Lower lobe of right lung (tissue), 2 donors: ENCODE results near the gene TMEM9. TPM values are rescaled to one million over a fixed set of nuclear protein-coding genes. Genes with fewer than 3 reads are reported as not detected.

Source experiments
- ATAC-seq, 2 donors: fragments of 200-7000 bp; cut with Tn5 transposase; one replicate each; pipeline ENCODE4 v1.9.1; 2020 to 2022; ENCODE audit warnings: mild to moderate bottlenecking in 2 of 2, moderate library complexity in 2 of 2
- DNase-seq: peaks from one replicate; pipeline ENCODE4 v3.0.0-alpha.2; 2020
- H3K27ac ChIP-seq: fragments of 200-600 bp; one replicate; pipeline ENCODE4 v1.8.0; 2022
- H3K27me3 ChIP-seq: fragments of 200-600 bp; one replicate; pipeline ENCODE4 v1.8.0; 2022; ENCODE audit warnings: low read depth
- H3K36me3 ChIP-seq: fragments of 200-600 bp; one replicate; pipeline ENCODE4 v1.8.0; 2022; ENCODE audit warnings: mild to moderate bottlenecking
- H3K4me1 ChIP-seq: fragments of 200-600 bp; one replicate; pipeline ENCODE4 v1.8.0; 2022
- H3K4me3 ChIP-seq: fragments of 200-600 bp; one replicate; pipeline ENCODE4 v1.8.0; 2022; ENCODE audit warnings: mild to moderate bottlenecking
- H3K9me3 ChIP-seq: fragments of 200-600 bp; one replicate; pipeline ENCODE4 v1.8.0; 2022
- intact Hi-C: fragments of 100-400 bp; cut with DNase I; formaldehyde crosslinking; loops from one replicate; pipeline ENCODE4 v1.11.0; 2022
- total RNA-seq: library from RNA; stranded (reverse); fragmentation: NEBNext Ultra II Directional; extraction: Animal tissue kit (Norgen Biotek cat#: 25700); gene quantifications from one replicate; pipeline ENCODE4 v1.2.1, GENCODE V29; 2021
- TF ChIP-seq, protein P1 (sequence below): fragments of 200-600 bp; IDR thresholded peaks from one replicate; pipeline ENCODE4 v1.8.0; 2022; ENCODE audit warnings: antibody characterized with exemption, mild to moderate bottlenecking
- donor health status: DM: no; HTN: yes; CAD: no; lungs with severe emphysema.

Gene TMEM9
- total RNA-seq, 1 donor from 2014 or later = 47.9 TPM

- H3K4me1 ChIP-seq = no peaks in the 10 kb centered on the region
- no peaks in the 10 kb centered on the region for H3K27me3 ChIP-seq
- no peak overlapping the region for H3K27ac ChIP-seq
- no peaks in the 10 kb centered on the region for H3K36me3 ChIP-seq
- no peak for DNase-seq
- TF ChIP-seq, protein P1, sequence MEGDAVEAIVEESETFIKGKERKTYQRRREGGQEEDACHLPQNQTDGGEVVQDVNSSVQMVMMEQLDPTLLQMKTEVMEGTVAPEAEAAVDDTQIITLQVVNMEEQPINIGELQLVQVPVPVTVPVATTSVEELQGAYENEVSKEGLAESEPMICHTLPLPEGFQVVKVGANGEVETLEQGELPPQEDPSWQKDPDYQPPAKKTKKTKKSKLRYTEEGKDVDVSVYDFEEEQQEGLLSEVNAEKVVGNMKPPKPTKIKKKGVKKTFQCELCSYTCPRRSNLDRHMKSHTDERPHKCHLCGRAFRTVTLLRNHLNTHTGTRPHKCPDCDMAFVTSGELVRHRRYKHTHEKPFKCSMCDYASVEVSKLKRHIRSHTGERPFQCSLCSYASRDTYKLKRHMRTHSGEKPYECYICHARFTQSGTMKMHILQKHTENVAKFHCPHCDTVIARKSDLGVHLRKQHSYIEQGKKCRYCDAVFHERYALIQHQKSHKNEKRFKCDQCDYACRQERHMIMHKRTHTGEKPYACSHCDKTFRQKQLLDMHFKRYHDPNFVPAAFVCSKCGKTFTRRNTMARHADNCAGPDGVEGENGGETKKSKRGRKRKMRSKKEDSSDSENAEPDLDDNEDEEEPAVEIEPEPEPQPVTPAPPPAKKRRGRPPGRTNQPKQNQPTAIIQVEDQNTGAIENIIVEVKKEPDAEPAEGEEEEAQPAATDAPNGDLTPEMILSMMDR = no peak
- no peak for ATAC-seq
- intact Hi-C loops = no loop called here
- H3K4me3 ChIP-seq = no peak overlapping the region
- no peaks in the 10 kb centered on the region for H3K9me3 ChIP-seq
Measured at GRCh38 chr1:201185123-201185453, 30.8 kb upstream of the TMEM9 start.

- Histone ChIP-seq H3K4me1 (no peaks in the 10 kb centered on the region), H3K27ac (no peak overlapping the region), H3K4me3 (no peak overlapping the region), H3K27me3 (no peaks in the 10 kb centered on the region), H3K9me3 (no peaks in the 10 kb centered on the region), H3K36me3 (no peaks in the 10 kb centered on the region)
- TF ChIP-seq, protein P1 = peak; percentile 36
- ATAC-seq (peak; percentile 74 to 81), DNase-seq (no peak)
- intact Hi-C loops = no loop called here
Measured at GRCh38 chr1:201184307-201185122, 30.2 kb upstream of the TMEM9 start.

DNA sequence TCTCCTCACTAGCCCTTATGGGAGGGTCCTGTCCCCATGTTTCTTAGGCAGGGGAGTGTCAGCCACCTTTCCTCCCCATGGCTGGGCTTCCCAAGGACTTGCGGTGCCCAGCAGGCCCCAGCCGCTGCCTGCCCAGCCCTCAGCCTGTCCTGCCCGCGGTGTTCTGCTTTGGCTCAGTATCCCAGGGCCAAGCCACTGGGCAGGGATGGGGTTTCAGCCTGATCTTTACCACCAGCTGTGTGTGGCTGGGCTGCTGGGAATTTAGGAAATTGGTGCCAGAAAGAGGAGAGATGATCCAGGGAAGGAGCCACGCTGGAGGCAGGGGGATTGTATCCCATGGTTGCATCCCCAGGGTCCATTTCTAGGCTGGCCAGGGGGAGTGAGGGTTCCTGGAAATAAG lies 29.5 kb upstream of the TMEM9 start:
- intact Hi-C loops = no loop called here

GRCh38 chr1:201183209-201183608 lies 28.9 kb upstream of the TMEM9 start:
- Histone ChIP-seq H3K36me3 (no peaks in the 10 kb centered on the region), H3K27me3 (no peaks in the 10 kb centered on the region), H3K4me1 (no peaks in the 10 kb centered on the region), H3K27ac (no peak overlapping the region), H3K9me3 (no peaks in the 10 kb centered on the region), H3K4me3 (no peak overlapping the region)
- intact Hi-C loops = no loop called here
- TF ChIP-seq, protein P1 = no peak
- no peak for DNase-seq
- ATAC-seq = no peak

More for the DNA sequence above, 29.5 kb upstream of the TMEM9 start:
- Histone ChIP-seq H3K27me3 (no peaks in the 10 kb centered on the region), H3K4me1 (no peaks in the 10 kb centered on the region), H3K9me3 (no peaks in the 10 kb centered on the region), H3K27ac (no peak overlapping the region), H3K4me3 (no peak overlapping the region), H3K36me3 (no peaks in the 10 kb centered on the region)
- TF ChIP-seq, protein P1 = no peak
- no peak for DNase-seq
- peak in 1 of 2 donors; percentile 8 for ATAC-seq

GRCh38 chr1:201181726-201182125 lies 27.5 kb upstream of the TMEM9 start:
- ATAC-seq = no peak
- intact Hi-C loops = no loop called here
- no peak for DNase-seq

More at GRCh38 chr1:201181726-201182125, 27.5 kb upstream of the TMEM9 start:
- TF ChIP-seq, protein P1 = no peak
- Histone ChIP-seq H3K9me3 (no peaks in the 10 kb centered on the region), H3K4me1 (no peaks in the 10 kb centered on the region), H3K4me3 (no peak overlapping the region), H3K27ac (no peak overlapping the region), H3K27me3 (no peaks in the 10 kb centered on the region), H3K36me3 (no peaks in the 10 kb centered on the region)
